ENCODE results near the gene CFAP61.
"Not testable (repeated sequence)": the region's sequence is repeated elsewhere in the genome, so short reads cannot be mapped to it uniquely, and the experiment has no call there.

CFAP61 gene

GRCh38 chr20:20095114-20095872 lies 43.0 kb downstream of the CFAP61 start:
- no peak for DNase-seq

- DNase-seq, result no peak
Measured at GRCh38 chr20:20096421-20096820, 44.1 kb downstream of the CFAP61 start.

GRCh38 chr20:20100881-20101280 lies 48.5 kb downstream of the CFAP61 start:
- no peak for DNase-seq

GRCh38 chr20:20102163-20102562 lies 49.8 kb downstream of the CFAP61 start:
- no peak for DNase-seq

GRCh38 chr20:20102716-20103258 lies 50.5 kb downstream of the CFAP61 start:
- no peak for DNase-seq

GRCh38 chr20:20103486-20103885 lies 51.2 kb downstream of the CFAP61 start:
- DNase-seq, result no peak

- DNase-seq, result not testable (repeated sequence)
Measured at GRCh38 chr20:20123187-20123586, 70.9 kb downstream of the CFAP61 start.

GRCh38 chr20:20130399-20130798 lies 78.1 kb downstream of the CFAP61 start:
- peak; percentile 35 for DNase-seq

- DNase-seq, result no peak
Measured at GRCh38 chr20:20134941-20135575, 82.7 kb downstream of the CFAP61 start.

- DNase-seq, result no peak
Measured at GRCh38 chr20:20136313-20136712, 84.0 kb downstream of the CFAP61 start.

GRCh38 chr20:20137851-20138250 lies 85.5 kb downstream of the CFAP61 start:
- DNase-seq, result no peak

GRCh38 chr20:20138301-20139064 lies 86.2 kb downstream of the CFAP61 start:
- no peak for DNase-seq

GRCh38 chr20:20139403-20139802 lies 87.1 kb downstream of the CFAP61 start:
- DNase-seq, result no peak

GRCh38 chr20:20143165-20143564 lies 90.8 kb downstream of the CFAP61 start:
- DNase-seq, result no peak

GRCh38 chr20:20143646-20144045 lies 91.3 kb downstream of the CFAP61 start:
- DNase-seq, result no peak

GRCh38 chr20:20148779-20149178 lies 96.4 kb downstream of the CFAP61 start:
- DNase-seq, result no peak

GRCh38 chr20:20150241-20150640 lies 97.9 kb downstream of the CFAP61 start:
- DNase-seq, result no peak

- DNase-seq, result no peak
Measured at GRCh38 chr20:20160520-20160919, 108.2 kb downstream of the CFAP61 start.

- no peak for DNase-seq
Measured at GRCh38 chr20:20161611-20162010, 109.3 kb downstream of the CFAP61 start.

- DNase-seq, result no peak
Measured at GRCh38 chr20:20167698-20168097, 115.4 kb downstream of the CFAP61 start.

- DNase-seq, result no peak
Measured at GRCh38 chr20:20173254-20173653, 120.9 kb downstream of the CFAP61 start.

- no peak for DNase-seq
Measured at GRCh38 chr20:20174089-20174835, 121.9 kb downstream of the CFAP61 start.

- DNase-seq, result no peak
Measured at GRCh38 chr20:20181322-20181721, 129.0 kb downstream of the CFAP61 start.
